Epidermal melanocyte (primary cell): ENCODE measurements around the gene SMG6.

Experiments used
- DNase-seq: peaks from one replicate; pipeline ENCODE4 v3.0.0; 2011; ENCODE audit warnings: low spot score; ENCODE audit not compliant: insufficient read length

The SMG6 gene

GRCh38 chr17:2084036-2084765 is 219.4 kb downstream of the SMG6 start:
- DNase-seq: no peak

DNA sequence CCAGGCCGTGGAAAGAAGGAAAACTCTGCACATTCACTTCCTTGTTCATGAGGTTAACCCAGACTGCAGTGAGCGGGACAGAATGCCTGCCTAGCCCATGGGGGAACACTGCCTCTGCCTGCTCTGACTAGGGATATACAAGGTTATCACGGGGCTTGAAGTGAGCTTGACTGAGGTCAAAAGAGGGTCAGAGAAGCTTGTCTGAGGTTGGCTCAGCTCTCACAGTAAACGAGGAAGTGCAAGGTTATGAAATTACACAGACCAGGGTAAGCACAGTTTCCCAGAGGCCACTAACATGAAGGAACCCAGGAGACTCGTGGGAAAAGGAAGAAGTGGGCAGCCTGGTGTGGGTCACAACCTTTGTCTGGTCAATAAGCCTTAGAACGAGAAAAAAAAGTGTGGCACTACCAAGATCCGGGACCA is 220.0 kb downstream of the SMG6 start:
- DNase-seq: no peak

DNA sequence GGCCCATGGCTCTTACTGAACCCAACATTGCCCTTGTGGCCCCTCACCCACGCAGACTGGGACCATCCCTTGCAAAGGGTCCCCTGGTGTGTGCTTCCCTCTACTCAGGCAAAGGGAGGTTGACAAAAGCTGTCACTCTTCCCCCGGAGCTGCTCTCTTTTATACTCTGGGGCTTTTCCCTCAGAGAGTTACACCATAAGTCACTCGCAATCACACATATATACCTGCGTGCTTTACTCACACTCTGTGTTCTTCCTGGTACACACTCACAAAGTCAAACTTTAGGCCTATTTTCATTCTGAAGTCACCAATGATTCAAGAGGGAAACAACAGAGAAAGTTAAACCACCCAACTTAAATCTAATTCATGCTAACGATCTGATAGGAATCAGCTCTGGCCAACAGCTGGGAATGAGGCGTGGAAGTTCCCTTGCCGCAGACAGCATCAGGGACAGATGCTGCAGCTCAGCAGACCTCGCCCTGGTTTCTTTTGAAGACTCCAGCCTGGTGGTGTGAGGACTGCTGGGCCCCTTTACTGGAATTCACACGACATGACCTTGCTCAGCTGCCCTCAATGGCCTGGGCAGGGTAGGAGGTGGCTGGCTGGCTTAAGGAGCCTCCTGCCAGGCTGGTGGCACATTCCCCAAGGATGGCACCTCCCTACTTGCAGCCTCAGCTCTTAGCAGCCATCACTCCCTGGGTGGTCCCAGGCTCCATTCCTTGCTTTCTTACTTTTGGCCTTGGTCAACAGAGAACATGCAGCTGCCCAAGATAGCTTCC is 221.4 kb downstream of the SMG6 start:
- no peak for DNase-seq

GRCh38 chr17:2081564-2081963 is 222.0 kb downstream of the SMG6 start:
- no peak for DNase-seq

GRCh38 chr17:2077040-2077439 is 226.5 kb downstream of the SMG6 start:
- no peak for DNase-seq

GRCh38 chr17:2076087-2076984 is 227.2 kb downstream of the SMG6 start:
- DNase-seq: no peak

DNA sequence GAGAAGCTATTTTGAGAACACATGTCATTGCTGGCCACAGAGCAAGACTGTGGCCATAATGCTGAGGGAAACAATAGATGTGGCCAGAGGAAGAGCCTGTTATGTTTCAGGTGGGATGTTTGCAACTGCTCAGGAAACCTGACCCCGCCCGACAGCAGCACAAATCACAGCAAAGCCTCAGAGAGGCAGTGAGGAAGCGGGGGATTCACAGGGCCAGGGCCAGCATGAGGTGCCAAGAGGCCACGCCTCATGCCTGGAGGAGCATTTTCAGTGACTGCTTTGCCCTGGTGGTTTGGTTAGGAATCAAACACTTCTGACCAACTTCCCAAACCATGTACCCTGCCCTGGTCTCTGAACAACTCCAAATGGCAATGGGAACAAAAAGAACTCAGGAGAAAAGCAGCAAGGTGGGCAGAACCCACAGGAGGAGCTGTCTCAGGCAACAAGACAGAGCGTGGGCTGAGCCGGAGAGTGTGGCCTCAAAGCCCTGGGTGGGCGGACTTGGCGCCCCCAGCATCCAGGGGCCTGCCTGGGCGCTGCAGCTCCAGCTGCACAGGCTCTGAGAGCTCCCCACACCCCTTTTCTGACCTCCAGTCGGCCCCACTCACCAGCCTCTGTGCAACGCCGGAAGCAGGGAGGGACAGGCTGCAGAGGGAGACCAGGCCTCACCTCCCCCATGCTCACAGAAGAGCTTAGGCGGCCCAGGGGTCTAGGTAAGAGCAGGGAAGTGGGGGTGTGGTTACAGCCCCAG is 228.1 kb downstream of the SMG6 start:
- DNase-seq: no peak

DNA sequence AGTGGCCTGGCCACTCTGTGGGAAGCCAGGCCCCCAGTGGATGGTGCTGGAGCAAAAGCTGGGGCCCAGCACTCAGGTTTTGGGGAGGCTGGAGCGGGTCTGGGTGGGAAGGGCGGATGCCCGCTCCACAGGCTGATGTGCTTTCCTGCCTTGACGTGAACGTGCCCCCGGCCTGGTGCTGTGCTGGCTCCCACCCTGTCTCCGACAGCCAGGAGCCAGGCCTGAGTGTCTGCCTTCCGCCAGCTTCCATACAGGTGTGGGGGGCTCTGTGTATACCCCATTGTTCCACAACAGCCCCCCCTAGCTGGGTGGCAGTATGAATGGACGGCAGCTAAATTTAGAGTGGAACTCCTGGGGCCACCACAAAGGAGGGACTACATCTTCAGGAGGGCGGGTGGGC is 228.7 kb downstream of the SMG6 start:
- DNase-seq: no peak

DNA sequence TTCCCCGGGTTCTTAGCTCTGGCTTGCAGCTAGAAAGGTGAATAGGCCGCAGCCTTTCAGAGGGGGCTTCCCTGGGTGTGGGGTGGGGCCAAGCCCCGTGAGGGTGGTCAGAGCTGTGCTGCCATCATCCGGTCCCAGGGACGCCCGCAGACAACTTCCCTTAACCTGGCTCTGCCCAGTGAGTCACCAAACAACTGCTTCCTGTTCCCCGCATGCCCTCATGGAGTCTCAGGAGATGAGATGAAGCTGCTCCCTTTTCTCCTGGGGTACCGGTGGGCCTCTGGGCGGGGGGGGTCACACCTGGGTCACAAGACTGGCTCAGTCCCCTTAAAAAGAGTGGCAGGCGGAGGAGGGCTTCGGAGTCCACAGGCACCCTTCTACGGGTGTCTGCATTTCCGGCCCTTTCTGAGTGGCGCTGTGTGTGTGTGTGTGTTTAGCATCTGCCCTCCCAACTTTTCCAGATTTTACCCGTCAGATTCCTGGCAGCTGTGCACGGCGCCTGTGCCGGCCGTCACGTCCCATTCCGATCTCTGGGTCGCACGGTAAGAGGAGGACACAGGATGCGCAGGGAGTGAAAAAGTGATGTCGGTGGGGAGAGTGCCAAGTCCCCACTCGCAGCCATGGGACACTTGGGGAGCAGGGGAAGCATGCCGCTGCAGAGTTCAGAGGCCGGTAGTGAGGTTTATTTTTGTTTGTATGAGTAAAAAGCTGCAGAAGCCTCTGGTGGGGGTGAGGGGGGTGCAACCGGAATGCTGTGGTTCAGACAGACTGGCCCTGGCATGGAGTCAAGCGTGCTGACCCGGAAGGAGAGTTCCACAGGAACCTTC is 231.9 kb downstream of the SMG6 start:
- DNase-seq: no peak

DNA sequence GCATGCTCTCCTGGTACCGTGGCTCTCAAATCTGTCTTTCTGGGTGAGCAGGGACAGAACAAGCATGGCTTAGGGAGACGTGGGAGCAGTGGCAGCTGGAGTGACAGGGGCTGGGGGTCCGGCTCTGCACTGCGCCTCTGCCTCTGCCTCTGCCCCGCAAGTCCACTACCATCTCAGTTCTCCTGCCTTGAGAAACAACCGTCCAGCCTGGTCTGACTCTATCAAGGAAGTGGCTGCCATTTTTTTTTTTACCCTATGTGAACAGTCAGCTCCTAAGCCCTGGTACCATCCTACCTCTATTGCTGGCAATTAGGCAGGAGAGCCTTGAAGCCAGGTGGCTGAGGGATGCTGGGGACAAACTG is 232.6 kb downstream of the SMG6 start:
- no peak for DNase-seq

GRCh38 chr17:2070241-2071023 is 233.2 kb downstream of the SMG6 start:
- DNase-seq: no peak

DNA sequence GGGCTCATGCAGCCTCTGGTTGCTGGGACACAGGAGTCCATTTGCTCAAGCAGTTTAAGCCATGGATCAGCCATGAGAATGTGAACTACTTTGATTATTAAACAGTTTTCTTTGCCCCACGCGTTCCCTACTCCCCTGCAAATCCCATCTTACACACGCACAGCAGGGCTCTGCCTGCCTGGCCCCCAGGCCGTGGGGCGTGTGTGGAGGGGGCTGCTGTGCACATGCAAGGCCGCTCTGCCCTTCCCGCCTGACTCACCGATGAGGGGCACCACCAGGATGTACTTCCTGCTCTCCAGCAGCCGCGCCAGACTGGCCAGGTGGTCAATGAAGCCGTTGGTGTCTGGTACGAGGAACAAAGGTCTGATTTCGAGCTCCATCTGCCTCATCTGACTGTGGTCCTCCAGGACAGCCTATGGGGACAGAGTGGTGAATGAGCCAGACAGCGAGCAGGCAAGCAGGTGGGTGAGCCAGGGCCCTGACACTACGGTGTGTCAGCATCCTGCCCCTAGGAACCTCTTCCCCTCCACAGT is 235.0 kb downstream of the SMG6 start:
- DNase-seq: no peak

DNA sequence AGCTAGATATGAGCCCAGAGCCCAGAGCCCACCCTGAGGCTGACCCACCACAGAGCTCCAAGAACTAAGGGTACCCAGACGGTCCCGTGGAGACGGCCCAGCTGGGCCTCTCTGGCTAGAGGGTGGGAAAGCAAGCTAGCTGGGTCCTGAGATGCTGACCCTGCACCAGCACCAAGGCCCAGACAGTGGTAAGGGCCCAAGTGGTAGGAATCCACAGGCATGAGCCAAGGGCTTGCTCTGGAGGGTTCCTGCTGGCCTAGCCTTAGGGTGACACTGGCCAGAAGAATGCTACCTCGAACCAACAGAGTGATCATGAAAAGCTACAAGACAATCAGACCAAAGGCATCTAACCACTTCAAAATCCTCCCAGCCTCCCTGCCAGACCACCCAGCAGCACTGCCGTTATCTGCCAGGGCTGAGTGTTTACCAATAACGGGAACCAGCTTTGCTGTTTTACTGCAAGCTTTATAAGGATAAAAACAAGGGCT is 235.5 kb downstream of the SMG6 start:
- no peak for DNase-seq

DNA sequence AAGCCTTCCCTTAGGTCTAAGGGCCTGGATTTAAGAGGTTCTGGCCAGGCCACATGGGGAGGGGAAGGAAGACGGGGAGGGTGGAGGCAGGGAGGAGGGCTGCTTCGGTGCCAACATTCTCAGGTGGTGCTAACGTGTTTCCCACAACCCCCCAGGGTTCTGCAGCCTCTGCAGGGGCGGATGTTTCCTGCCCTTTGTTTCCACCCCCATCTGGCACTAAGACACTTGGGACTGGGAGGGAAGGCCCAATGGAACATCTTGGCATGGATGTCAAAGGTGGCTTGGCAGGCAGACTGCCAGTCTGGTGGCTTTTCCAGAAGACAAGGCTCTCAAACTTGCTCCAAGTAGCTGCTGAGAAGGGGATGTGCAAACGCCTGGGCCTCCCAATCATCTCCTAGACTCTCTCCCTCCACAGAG is 236.0 kb downstream of the SMG6 start:
- no peak for DNase-seq

- no peak for DNase-seq
Measured at GRCh38 chr17:2067048-2067561, 236.5 kb downstream of the SMG6 start.

DNA sequence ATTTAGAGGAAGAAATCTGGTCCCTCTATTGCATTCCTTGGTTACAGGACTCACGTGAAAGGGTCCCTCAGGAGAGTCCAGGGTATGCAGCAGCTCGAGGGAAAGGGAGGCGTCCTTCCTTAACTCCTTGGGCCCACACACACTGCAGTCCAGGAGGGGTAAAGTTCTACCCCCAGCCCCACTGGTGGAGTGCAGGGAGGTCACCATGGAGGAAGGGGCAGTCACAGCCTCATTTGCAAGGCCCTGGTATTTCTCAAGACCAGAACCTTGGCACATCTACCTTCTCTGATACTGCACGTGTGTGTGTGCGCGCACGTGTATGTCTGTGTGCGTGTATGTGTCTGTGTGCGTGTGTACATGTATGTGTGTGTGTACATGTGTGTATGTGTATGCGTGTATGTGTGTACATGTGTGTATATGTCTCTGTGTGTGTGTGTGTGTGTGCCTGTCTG is 237.6 kb downstream of the SMG6 start:
- no peak for DNase-seq

DNA sequence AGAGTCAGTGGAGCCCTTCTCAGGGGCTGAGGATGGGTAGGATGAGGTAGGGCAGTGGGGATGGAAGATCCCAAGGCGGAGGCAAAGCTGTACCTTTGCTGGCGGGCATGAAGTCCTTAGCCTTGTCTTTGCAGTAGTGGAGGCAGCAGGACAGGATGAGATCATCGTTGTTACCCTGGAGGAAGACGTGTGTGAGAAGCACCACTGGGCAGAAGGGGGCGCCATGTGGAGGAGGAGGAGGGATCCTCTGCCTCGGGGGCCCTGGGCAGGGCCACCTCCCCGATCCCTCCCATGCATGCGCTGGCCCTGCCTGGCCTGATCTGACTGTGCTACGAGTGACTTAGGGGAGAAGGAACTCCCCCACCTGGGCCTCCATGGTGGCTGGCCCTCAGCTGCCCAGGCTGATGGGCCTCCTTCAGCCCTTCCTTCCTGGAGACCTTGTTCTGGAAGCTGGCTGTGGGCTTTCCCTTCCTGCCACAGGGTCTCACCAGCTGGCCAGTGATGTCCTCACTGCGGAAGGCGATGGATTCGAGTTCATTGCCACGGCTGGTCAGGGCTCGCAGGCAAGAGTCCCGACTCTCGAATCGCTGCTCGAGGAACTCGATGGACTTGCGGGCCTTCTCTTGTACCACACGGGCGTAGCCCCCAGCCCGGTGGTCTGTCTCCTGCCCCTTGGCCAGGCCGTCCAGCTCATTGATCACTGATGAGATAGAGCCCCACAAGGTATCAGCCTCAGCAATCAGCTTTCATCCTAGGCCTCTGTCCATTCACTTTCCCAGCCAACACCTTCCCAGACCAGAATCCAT is 238.4 kb downstream of the SMG6 start:
- no peak for DNase-seq

DNA sequence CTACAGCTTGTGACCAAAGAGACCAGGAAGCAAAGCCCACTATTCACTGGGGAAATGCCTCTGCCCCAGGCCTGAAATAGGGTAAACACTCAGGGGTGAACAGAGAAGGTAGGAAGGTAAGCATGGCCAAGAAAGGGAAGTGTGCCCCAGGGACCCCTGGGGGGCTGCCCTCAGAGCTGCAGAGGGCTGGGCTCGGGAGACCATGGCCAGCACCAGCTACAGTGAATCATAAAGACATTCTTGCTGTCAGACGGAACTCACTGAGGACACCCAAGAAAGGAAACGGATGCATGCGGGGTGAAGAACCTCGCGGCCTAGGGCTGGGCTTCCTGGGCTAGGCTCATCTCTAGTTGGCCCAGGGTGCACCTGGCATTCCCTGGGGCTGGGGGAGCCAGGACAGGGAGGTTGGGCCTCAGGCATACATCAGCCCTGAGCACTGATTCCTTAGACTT is 239.0 kb downstream of the SMG6 start:
- DNase-seq: no peak
